Naive thymus-derived CD8-positive, alpha-beta T cell (primary cell): ENCODE results near the gene SLC4A3. TPM values are rescaled to one million over a fixed set of nuclear protein-coding genes. Genes with fewer than 3 reads are reported as not detected.

Experiments
- ATAC-seq, 2 donors: fragments of 150-1000 bp; cut with Tn5 transposase in 1 of 2; sonication (Bioruptor Pico), chemical (Tn5 transposase) in 1 of 2; 1 replicate in 1 of 2; 2 replicates in 1 of 2; pipeline ENCODE4 v1.10.0; 2021; ENCODE audit warnings: mild to moderate bottlenecking in 2 of 2, moderate library complexity in 2 of 2
- POLR2A ChIA-PET: fragments of 350-600 bp; sonication (Branson Sonifier 250); formaldehyde crosslinking; loops from one replicate; lab custom pipeline; 2021; ENCODE audit warnings: antibody characterized with exemption; lab: Charles Lee
- DNase-seq, 10 donors: peaks; one replicate each; pipeline versions ENCODE4 v3.0.0 to v3.0.0-alpha.2; 2020 to 2022
- H3K27ac Mint-ChIP-seq, 10 donors: one replicate each; pipeline ENCODE4 v1.8.0; 2020 to 2022; ENCODE audit warnings: mild to moderate bottlenecking in 10 of 10, mixed read lengths in 10 of 10, moderate library complexity in 4 of 10, inconsistent platforms in 1 of 10
- H3K27me3 Mint-ChIP-seq, 5 donors: one replicate each; pipeline ENCODE4 v1.8.0; 2021 to 2022; ENCODE audit warnings: mixed read lengths in 5 of 5
- H3K36me3 Mint-ChIP-seq, 3 donors: one replicate each; pipeline ENCODE4 v1.8.0; 2020 to 2022; ENCODE audit warnings: mixed read lengths in 3 of 3, mild to moderate bottlenecking in 2 of 3, inconsistent platforms in 1 of 3
- H3K4me1 Mint-ChIP-seq, 4 donors: one replicate each; pipeline ENCODE4 v1.8.0; 2021 to 2022; ENCODE audit warnings: mixed read lengths in 4 of 4
- H3K4me3 Mint-ChIP-seq, 10 donors: one replicate each; pipeline ENCODE4 v1.8.0; 2020 to 2022; ENCODE audit warnings: mild to moderate bottlenecking in 10 of 10, mixed read lengths in 10 of 10, moderate library complexity in 6 of 10, inconsistent platforms in 1 of 10
- H3K9me3 Mint-ChIP-seq, 9 donors: one replicate each; pipeline ENCODE4 v1.8.0; 2020 to 2022; ENCODE audit warnings: mixed read lengths in 9 of 9, mild to moderate bottlenecking in 3 of 9, inconsistent platforms in 1 of 9, moderate library complexity in 1 of 9
- polyA plus RNA-seq, 3 donors: library from polyadenylated mRNA; unstranded; fragments of 300-500 nt; fragmentation: Illumina TruSeq; gene quantifications; one replicate each; pipeline ENCODE4 v1.2.3, GENCODE V29; 2021
- total RNA-seq, 8 experiments: library from RNA in 2 of 8; stranded (reverse) in 2 of 8; gene quantifications; one replicate each; pipeline ENCODE4 v1.2.3 and lab custom pipeline; 2021 to 2026

Gene SLC4A3
- total and polyA plus RNA-seq, 5 experiments from 2014 or later: 0.19 to 0.36 TPM; not detected in 3

- POLR2A ChIA-PET: no interaction called here
- H3K27ac Mint-ChIP-seq: no peak overlapping the region
- H3K9me3 Mint-ChIP-seq: no peaks in the 10 kb centered on the region
- DNase-seq (no peak), ATAC-seq (no peak)
- H3K27me3 Mint-ChIP-seq: no peaks in the 10 kb centered on the region
- H3K4me1 Mint-ChIP-seq: peaks cover 14 to 21% (median 18%) of the 10 kb centered on the region in 4 donors
- peaks cover 0 to 18% (median 6%) of the 10 kb centered on the region in 3 donors for H3K36me3 Mint-ChIP-seq
- H3K4me3 Mint-ChIP-seq: no peak overlapping the region
Observed at GRCh38 chr2:219615894-219616293, 11.5 kb upstream of the SLC4A3 start.

GRCh38 chr2:219616550-219616949, 10.9 kb upstream of the SLC4A3 start:
- H3K9me3 Mint-ChIP-seq: no peaks in the 10 kb centered on the region
- peaks cover 0 to 1% (median 0%) of the 10 kb centered on the region in 5 donors for H3K27me3 Mint-ChIP-seq
- no peak for DNase-seq
- POLR2A ChIA-PET: no interaction called here
- ATAC-seq: no peak
- peaks cover 0 to 13% (median 6%) of the 10 kb centered on the region in 3 donors for H3K36me3 Mint-ChIP-seq
- H3K4me3 Mint-ChIP-seq: no peak overlapping the region
- H3K27ac Mint-ChIP-seq: peak overlapping the region in 3 of 10 donors; percentile 33 to 86 (median 81)
- peaks cover 11 to 17% (median 14%) of the 10 kb centered on the region in 4 donors for H3K4me1 Mint-ChIP-seq

DNA sequence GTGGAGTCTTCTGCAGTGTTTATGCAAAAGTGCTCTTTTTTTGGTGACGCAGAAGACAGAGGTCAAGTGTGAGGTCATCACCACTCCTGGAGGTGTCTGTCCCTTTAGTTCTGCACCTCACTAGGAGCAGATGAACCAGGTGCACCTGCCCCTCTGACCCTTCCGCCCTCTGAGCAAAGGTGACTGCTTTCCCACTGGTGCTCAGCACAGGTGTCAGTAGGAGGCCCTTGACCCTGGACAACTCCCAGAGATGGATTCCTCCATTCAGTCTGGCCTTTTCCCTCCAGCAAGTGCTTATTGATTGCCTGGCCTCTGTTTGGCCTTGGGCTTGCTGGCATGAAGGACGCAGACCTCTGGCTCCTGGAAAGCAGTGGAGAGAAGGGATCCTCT, 8.7 kb upstream of the SLC4A3 start:
- DNase-seq: no peak
- Mint-ChIP-seq H3K4me1 (peaks cover 0 to 3% (median 1%) of the 10 kb centered on the region in 4 donors), H3K27me3 (peaks cover 0 to 11% (median 0%) of the 10 kb centered on the region in 5 donors), H3K9me3 (no peaks in the 10 kb centered on the region), H3K27ac (no peak overlapping the region), H3K4me3 (no peak overlapping the region), H3K36me3 (peaks cover 0 to 9% (median 3%) of the 10 kb centered on the region in 3 donors)
- POLR2A ChIA-PET: no interaction called here
- no peak for ATAC-seq

DNA sequence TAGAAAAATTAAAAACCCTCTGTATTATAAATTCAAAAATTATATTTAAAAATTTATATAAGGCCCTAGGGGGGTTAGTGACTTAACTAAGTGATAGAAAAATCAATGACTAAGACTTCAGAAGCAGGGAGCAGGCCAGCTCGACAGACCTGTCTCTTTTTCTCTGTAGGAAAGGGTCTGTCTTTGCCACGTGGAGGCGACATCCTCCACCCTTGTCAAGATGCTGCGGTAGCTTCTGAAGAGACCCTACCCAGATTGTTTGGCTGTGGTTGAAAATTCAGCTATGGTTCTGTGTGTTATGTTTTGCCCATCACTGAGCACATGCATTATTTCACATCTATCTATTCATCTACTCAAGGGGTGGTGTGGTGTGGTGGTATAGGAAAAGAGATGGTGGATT, 8.2 kb upstream of the SLC4A3 start:
- Mint-ChIP-seq H3K36me3 (peaks cover 0 to 9% (median 3%) of the 10 kb centered on the region in 3 donors), H3K4me3 (no peak overlapping the region), H3K27ac (no peak overlapping the region), H3K4me1 (peaks cover 0 to 3% (median under 1%) of the 10 kb centered on the region in 4 donors), H3K27me3 (peaks cover 0 to 11% (median 0%) of the 10 kb centered on the region in 5 donors), H3K9me3 (no peaks in the 10 kb centered on the region)
- POLR2A ChIA-PET: no interaction called here
- ATAC-seq (no peak), DNase-seq (no peak)

GRCh38 chr2:219620546-219620945, 6.9 kb upstream of the SLC4A3 start:
- POLR2A ChIA-PET: no interaction called here

GRCh38 chr2:219621935-219622334, 5.5 kb upstream of the SLC4A3 start:
- H3K27ac Mint-ChIP-seq: no peak overlapping the region
- no peak overlapping the region for H3K4me3 Mint-ChIP-seq
- DNase-seq (no peak), ATAC-seq (no peak)
- peaks cover 1 to 5% (median 4%) of the 10 kb centered on the region in 4 donors for H3K4me1 Mint-ChIP-seq
- H3K36me3 Mint-ChIP-seq: no peaks in the 10 kb centered on the region
- H3K27me3 Mint-ChIP-seq: peaks cover 6 to 23% (median 12%) of the 10 kb centered on the region in 5 donors
- no peaks in the 10 kb centered on the region for H3K9me3 Mint-ChIP-seq
- POLR2A ChIA-PET: no interaction called here

More at GRCh38 chr2:219620546-219620945, 6.9 kb upstream of the SLC4A3 start:
- H3K9me3 Mint-ChIP-seq: no peaks in the 10 kb centered on the region
- no peak overlapping the region for H3K27ac Mint-ChIP-seq
- H3K4me3 Mint-ChIP-seq: no peak overlapping the region
- H3K36me3 Mint-ChIP-seq: peaks cover 0 to 5% (median 0%) of the 10 kb centered on the region in 3 donors
- ATAC-seq (no peak), DNase-seq (no peak)
- H3K4me1 Mint-ChIP-seq: no peaks in the 10 kb centered on the region
- H3K27me3 Mint-ChIP-seq: peaks cover 0 to 14% (median 4%) of the 10 kb centered on the region in 5 donors

DNA sequence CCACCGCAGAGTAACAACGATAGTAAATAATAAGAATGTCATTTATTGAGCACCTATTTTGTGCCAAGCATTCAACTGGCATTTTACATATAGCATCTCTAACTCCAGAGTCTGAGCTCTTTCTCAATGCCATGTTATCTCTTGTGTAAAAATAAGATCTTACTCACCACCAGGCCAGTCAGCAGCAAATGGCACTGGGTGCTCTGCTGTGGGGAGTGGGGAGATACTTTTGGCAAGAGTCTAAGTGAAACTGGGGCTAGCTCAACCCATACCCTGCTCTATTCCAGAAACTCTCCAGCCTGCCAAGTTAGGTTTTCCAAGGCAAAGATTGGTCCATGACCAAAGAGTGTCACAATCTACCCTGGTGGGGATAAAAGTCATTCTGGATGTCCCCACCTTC, 5.0 kb upstream of the SLC4A3 start:
- Mint-ChIP-seq H3K9me3 (no peaks in the 10 kb centered on the region), H3K4me1 (peaks cover 3 to 8% (median 6%) of the 10 kb centered on the region in 4 donors), H3K36me3 (no peaks in the 10 kb centered on the region), H3K27me3 (peaks cover 7 to 25% (median 14%) of the 10 kb centered on the region in 5 donors), H3K4me3 (no peak overlapping the region), H3K27ac (no peak overlapping the region)
- ATAC-seq (no peak), DNase-seq (no peak)
- POLR2A ChIA-PET: no interaction called here

DNA sequence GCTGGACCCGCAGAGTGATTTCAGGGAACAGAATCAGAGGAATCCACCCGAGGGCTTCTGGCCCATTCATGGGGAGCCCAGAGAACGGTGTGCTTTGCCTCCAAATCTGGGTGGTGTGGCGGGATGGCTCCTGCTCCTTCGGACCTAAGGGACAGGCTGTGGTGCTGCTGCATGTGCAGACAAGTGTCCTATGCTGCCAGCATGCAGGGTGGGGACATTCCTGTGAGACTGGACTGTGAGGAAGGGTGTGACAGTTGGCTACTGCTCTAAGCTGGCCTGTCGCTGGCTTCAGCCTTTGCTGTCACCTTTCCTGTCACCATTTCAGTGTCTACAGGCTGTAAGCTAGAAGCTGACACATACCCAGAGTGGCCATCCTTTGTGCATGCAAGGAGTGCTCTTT, 2.9 kb upstream of the SLC4A3 start:
- no peak overlapping the region for H3K27ac Mint-ChIP-seq
- peaks cover 7 to 32% (median 25%) of the 10 kb centered on the region in 5 donors for H3K27me3 Mint-ChIP-seq
- no peaks in the 10 kb centered on the region for H3K9me3 Mint-ChIP-seq
- DNase-seq: no peak
- peaks cover 3 to 14% (median 6%) of the 10 kb centered on the region in 4 donors for H3K4me1 Mint-ChIP-seq
- no peak for ATAC-seq
- no peak overlapping the region for H3K4me3 Mint-ChIP-seq
- POLR2A ChIA-PET: no interaction called here
- H3K36me3 Mint-ChIP-seq: no peaks in the 10 kb centered on the region

- POLR2A ChIA-PET: no interaction called here
- Mint-ChIP-seq H3K27me3 (peaks cover 7 to 33% (median 25%) of the 10 kb centered on the region in 5 donors), H3K9me3 (no peaks in the 10 kb centered on the region), H3K36me3 (no peaks in the 10 kb centered on the region), H3K27ac (no peak overlapping the region), H3K4me3 (no peak overlapping the region), H3K4me1 (peaks cover 3 to 14% (median 6%) of the 10 kb centered on the region in 4 donors)
- ATAC-seq (no peak), DNase-seq (no peak)
Observed at GRCh38 chr2:219625179-219625578, 2.3 kb upstream of the SLC4A3 start.

DNA sequence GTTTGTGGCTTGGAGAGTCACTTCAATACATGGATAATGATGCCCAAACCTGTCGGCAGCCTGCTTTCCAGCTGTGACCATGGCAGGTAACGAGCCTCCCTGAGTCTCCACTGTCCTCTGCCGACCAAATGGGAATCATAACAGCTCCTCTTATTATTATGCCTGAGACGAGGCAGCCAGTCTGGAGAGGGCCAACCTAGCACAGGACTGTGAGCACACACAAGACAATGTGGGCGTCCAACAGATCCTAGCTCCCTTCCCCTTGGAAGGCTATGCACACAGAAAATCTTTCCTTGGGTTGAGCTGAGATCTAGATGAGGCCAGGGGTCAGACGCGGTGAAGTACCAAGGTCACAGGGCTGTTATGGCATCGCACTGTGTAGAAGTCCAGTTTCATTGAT, 890 bp upstream of the SLC4A3 start:
- DNase-seq (no peak), ATAC-seq (no peak)
- H3K36me3 Mint-ChIP-seq: no peaks in the 10 kb centered on the region
- H3K27ac Mint-ChIP-seq: no peak overlapping the region
- H3K4me3 Mint-ChIP-seq: peak overlapping the region; percentile 77 to 87 (median 80)
- POLR2A ChIA-PET: no interaction called here
- H3K9me3 Mint-ChIP-seq: no peaks in the 10 kb centered on the region
- peaks cover 3 to 14% (median 7%) of the 10 kb centered on the region in 4 donors for H3K4me1 Mint-ChIP-seq
- H3K27me3 Mint-ChIP-seq: peaks cover 7 to 44% (median 27%) of the 10 kb centered on the region in 5 donors

GRCh38 chr2:219628235-219628985, 980 bp downstream of the SLC4A3 start:
- POLR2A ChIA-PET: no interaction called here
- Mint-ChIP-seq H3K27ac (peak overlapping the region in 1 of 10 donors; percentile 78), H3K4me3 (peak overlapping the region in 9 of 10 donors; percentile 12 to 67 (median 40)), H3K9me3 (no peaks in the 10 kb centered on the region), H3K27me3 (peaks cover 7 to 45% (median 27%) of the 10 kb centered on the region in 5 donors), H3K4me1 (peaks cover 3 to 14% (median 7%) of the 10 kb centered on the region in 4 donors), H3K36me3 (no peaks in the 10 kb centered on the region)
- no peak for ATAC-seq
- DNase-seq: no peak

DNA sequence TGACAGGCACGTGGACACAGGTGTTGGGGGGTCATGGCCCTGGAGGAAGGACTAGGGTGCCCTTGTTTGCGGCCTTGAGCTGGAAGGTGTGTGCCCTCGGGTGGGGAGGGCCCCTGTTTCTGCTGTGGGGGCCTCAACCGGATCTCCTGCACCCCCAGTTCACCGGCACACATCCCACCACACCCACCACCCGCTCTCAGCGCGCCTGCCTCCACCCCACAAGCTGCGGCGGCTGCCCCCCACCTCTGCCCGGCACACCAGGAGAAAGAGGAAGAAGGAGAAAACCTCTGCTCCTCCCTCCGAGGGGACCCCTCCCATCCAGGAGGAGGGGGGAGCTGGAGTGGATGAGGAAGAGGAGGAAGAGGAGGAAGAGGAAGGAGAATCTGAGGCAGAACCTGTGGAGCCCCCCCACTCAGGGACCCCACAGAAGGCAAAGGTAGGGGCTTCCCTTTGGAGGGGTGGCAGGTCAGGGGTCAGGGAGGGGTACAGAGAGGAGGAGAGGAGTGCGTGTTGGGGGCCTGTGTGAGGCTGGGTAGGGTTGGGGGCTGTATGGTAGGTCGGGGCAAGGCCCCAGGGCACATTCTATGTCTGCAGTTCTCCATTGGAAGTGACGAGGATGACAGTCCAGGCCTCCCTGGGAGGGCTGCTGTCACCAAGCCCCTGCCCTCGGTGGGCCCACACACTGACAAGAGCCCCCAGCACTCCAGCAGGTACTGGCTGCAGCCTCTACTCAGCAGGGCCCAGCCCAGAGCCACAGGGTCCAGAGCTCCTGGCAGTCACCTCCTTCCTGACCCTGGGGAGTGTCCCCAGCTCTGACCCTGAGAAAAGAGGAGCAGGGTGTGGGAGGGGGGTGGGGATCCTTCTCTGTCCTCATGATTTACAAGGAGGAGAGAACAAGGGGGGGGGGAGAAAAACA, 1.8 kb downstream of the SLC4A3 start:
- ATAC-seq (no peak), DNase-seq (no peak)
- Mint-ChIP-seq H3K36me3 (no peaks in the 10 kb centered on the region), H3K27ac (peak overlapping the region in 1 of 10 donors; percentile 78), H3K9me3 (no peaks in the 10 kb centered on the region), H3K4me3 (peak overlapping the region in 6 of 10 donors; percentile 12 to 63 (median 28)), H3K27me3 (peaks cover 7 to 45% (median 27%) of the 10 kb centered on the region in 5 donors), H3K4me1 (peaks cover 3 to 14% (median 7%) of the 10 kb centered on the region in 4 donors)
- POLR2A ChIA-PET: interaction anchor here (0.6 kb wide), 1 partner anchor 56 kb away, joined by 3 read pairs; no protein-coding TSS in a partner anchor
